GM18499 (cell line): Measurements from ENCODE around the gene SSBP2.

Source experiments
- ATAC-seq: cut with Tn5 transposase; IDR thresholded peaks from one replicate; pipeline ENCODE4 v1.9.1; 2021; ENCODE audit warnings: moderate number of reproducible peaks; ENCODE audit not compliant: insufficient read depth, unreplicated experiment

The SSBP2 gene

GRCh38 chr5:81767938-81768337, 17.0 kb upstream of the SSBP2 start:
- no peak for ATAC-seq

GRCh38 chr5:81767097-81767496, 16.2 kb upstream of the SSBP2 start:
- no peak for ATAC-seq

- ATAC-seq, result no peak
Observed at GRCh38 chr5:81766611-81767010, 15.7 kb upstream of the SSBP2 start.

- ATAC-seq, result no peak
Observed at GRCh38 chr5:81763294-81763928, 12.5 kb upstream of the SSBP2 start.

- ATAC-seq, result no peak
Observed at GRCh38 chr5:81762853-81763252, 12.0 kb upstream of the SSBP2 start.

- ATAC-seq, result no peak
Observed at GRCh38 chr5:81762401-81762800, 11.5 kb upstream of the SSBP2 start.

- no peak for ATAC-seq
Observed at GRCh38 chr5:81761970-81762369, 11.1 kb upstream of the SSBP2 start.

- no peak for ATAC-seq
Observed at GRCh38 chr5:81761270-81761669, 10.4 kb upstream of the SSBP2 start.

GRCh38 chr5:81760521-81760920, 9.6 kb upstream of the SSBP2 start:
- no peak for ATAC-seq

- no peak for ATAC-seq
Observed at GRCh38 chr5:81759632-81760005, 8.7 kb upstream of the SSBP2 start.

- no peak for ATAC-seq
Observed at GRCh38 chr5:81757404-81757803, 6.5 kb upstream of the SSBP2 start.

- ATAC-seq, result no peak
Observed at GRCh38 chr5:81756016-81756415, 5.1 kb upstream of the SSBP2 start.

GRCh38 chr5:81755320-81755719, 4.4 kb upstream of the SSBP2 start:
- no peak for ATAC-seq

GRCh38 chr5:81754621-81755020, 3.7 kb upstream of the SSBP2 start:
- no peak for ATAC-seq

GRCh38 chr5:81753429-81753828, 2.5 kb upstream of the SSBP2 start:
- ATAC-seq, result no peak

GRCh38 chr5:81752644-81752963, 1.7 kb upstream of the SSBP2 start:
- no peak for ATAC-seq

GRCh38 chr5:81751836-81752643, 1.1 kb upstream of the SSBP2 start:
- ATAC-seq, result no peak

GRCh38 chr5:81750308-81751008, 439 bp downstream of the SSBP2 start:
- ATAC-seq, result no peak

- ATAC-seq, result peak; percentile 45
Observed at GRCh38 chr5:81749561-81750307, 1.2 kb downstream of the SSBP2 start.

- ATAC-seq, result no peak
Observed at GRCh38 chr5:81749192-81749560, 1.7 kb downstream of the SSBP2 start.

- ATAC-seq, result no peak
Observed at GRCh38 chr5:81748556-81748955, 2.3 kb downstream of the SSBP2 start.
